Activated naive CD4-positive, alpha-beta T cell treated with anti-CD3 and anti-CD28 coated beads, Interleukin-2, amount 10 ng/mL, durations not matched to agents 7 days and 5 days (primary cell): ENCODE measurements around the gene DPP6.

ENCODE experiments used
- CTCF ChIA-PET: fragments of 350-600 bp; sonication (Branson Sonifier 250); formaldehyde crosslinking; loops from one replicate; lab custom pipeline; 2021; ENCODE audit warnings: antibody characterized with exemption; lab: Charles Lee
- DNase-seq: peaks from one replicate; pipeline ENCODE4 v3.0.0-alpha.2; 2020
- H3K27ac Mint-ChIP-seq: one replicate; pipeline ENCODE4 v1.8.0; 2021; ENCODE audit warnings: mild to moderate bottlenecking, moderate library complexity, mixed read lengths
- H3K27me3 Mint-ChIP-seq: one replicate; pipeline ENCODE4 v1.8.0; 2021; ENCODE audit warnings: mild to moderate bottlenecking, mixed read lengths
- H3K36me3 Mint-ChIP-seq: one replicate; pipeline ENCODE4 v1.8.0; 2021; ENCODE audit warnings: mixed read lengths
- H3K4me1 Mint-ChIP-seq: one replicate; pipeline ENCODE4 v1.8.0; 2021; ENCODE audit warnings: mixed read lengths
- H3K4me3 Mint-ChIP-seq: one replicate; pipeline ENCODE4 v1.8.0; 2021; ENCODE audit warnings: mild to moderate bottlenecking, moderate library complexity, mixed read lengths
- H3K9me3 Mint-ChIP-seq: one replicate; pipeline ENCODE4 v1.8.0; 2021; ENCODE audit warnings: mixed read lengths

Gene DPP6

GRCh38 chr7:154200241-154200640 is 148.0 kb downstream of the DPP6 start:
- CTCF ChIA-PET, result no interaction called here
- Mint-ChIP-seq H3K36me3 (no peaks in the 10 kb centered on the region), H3K27me3 (no peaks in the 10 kb centered on the region), H3K4me1 (no peaks in the 10 kb centered on the region), H3K4me3 (no peak overlapping the region), H3K27ac (no peak overlapping the region), H3K9me3 (peaks cover 13% of the 10 kb centered on the region)
- no peak for DNase-seq

GRCh38 chr7:154202002-154202401 is 149.8 kb downstream of the DPP6 start:
- H3K4me1 Mint-ChIP-seq, result no peaks in the 10 kb centered on the region
- H3K27me3 Mint-ChIP-seq, result no peaks in the 10 kb centered on the region
- CTCF ChIA-PET, result no interaction called here
- peaks cover 16% of the 10 kb centered on the region for H3K9me3 Mint-ChIP-seq
- no peak overlapping the region for H3K27ac Mint-ChIP-seq
- H3K4me3 Mint-ChIP-seq, result no peak overlapping the region
- DNase-seq, result no peak
- H3K36me3 Mint-ChIP-seq, result no peaks in the 10 kb centered on the region

- no peak overlapping the region for H3K4me3 Mint-ChIP-seq
- CTCF ChIA-PET, result no interaction called here
- H3K27ac Mint-ChIP-seq, result no peak overlapping the region
- H3K36me3 Mint-ChIP-seq, result no peaks in the 10 kb centered on the region
- no peaks in the 10 kb centered on the region for H3K27me3 Mint-ChIP-seq
- H3K4me1 Mint-ChIP-seq, result no peaks in the 10 kb centered on the region
- no peak for DNase-seq
- H3K9me3 Mint-ChIP-seq, result peaks cover 16% of the 10 kb centered on the region
Measured at GRCh38 chr7:154204046-154204445, 151.8 kb downstream of the DPP6 start.

GRCh38 chr7:154212861-154213260 is 160.7 kb downstream of the DPP6 start:
- no peak overlapping the region for H3K27ac Mint-ChIP-seq
- H3K36me3 Mint-ChIP-seq, result no peaks in the 10 kb centered on the region
- CTCF ChIA-PET, result no interaction called here
- DNase-seq, result no peak
- peaks cover 14% of the 10 kb centered on the region for H3K9me3 Mint-ChIP-seq
- no peak overlapping the region for H3K4me3 Mint-ChIP-seq
- H3K27me3 Mint-ChIP-seq, result no peaks in the 10 kb centered on the region
- no peaks in the 10 kb centered on the region for H3K4me1 Mint-ChIP-seq

- Mint-ChIP-seq H3K4me3 (no peak overlapping the region), H3K27ac (no peak overlapping the region)
- no peak for DNase-seq
Measured at GRCh38 chr7:154217688-154218340, 165.6 kb downstream of the DPP6 start.

GRCh38 chr7:154231732-154232131 is 179.5 kb downstream of the DPP6 start:
- H3K4me1 Mint-ChIP-seq, result no peaks in the 10 kb centered on the region
- no peak overlapping the region for H3K27ac Mint-ChIP-seq
- H3K36me3 Mint-ChIP-seq, result no peaks in the 10 kb centered on the region
- no peak for DNase-seq
- no peak overlapping the region for H3K4me3 Mint-ChIP-seq
- CTCF ChIA-PET, result no interaction called here
- no peaks in the 10 kb centered on the region for H3K27me3 Mint-ChIP-seq
- H3K9me3 Mint-ChIP-seq, result peaks cover 11% of the 10 kb centered on the region

More at GRCh38 chr7:154217688-154218340, 165.6 kb downstream of the DPP6 start:
- Mint-ChIP-seq H3K27me3 (no peaks in the 10 kb centered on the region), H3K4me1 (no peaks in the 10 kb centered on the region), H3K36me3 (no peaks in the 10 kb centered on the region), H3K9me3 (peaks cover 7% of the 10 kb centered on the region)
- CTCF ChIA-PET, result no interaction called here

GRCh38 chr7:154232700-154233099 is 180.5 kb downstream of the DPP6 start:
- no peak for DNase-seq

GRCh38 chr7:154241988-154242387 is 189.8 kb downstream of the DPP6 start:
- H3K27ac Mint-ChIP-seq, result no peak overlapping the region
- H3K4me1 Mint-ChIP-seq, result no peaks in the 10 kb centered on the region
- no peak for DNase-seq
- H3K27me3 Mint-ChIP-seq, result no peaks in the 10 kb centered on the region
- H3K9me3 Mint-ChIP-seq, result peaks cover 13% of the 10 kb centered on the region
- H3K36me3 Mint-ChIP-seq, result no peaks in the 10 kb centered on the region
- no peak overlapping the region for H3K4me3 Mint-ChIP-seq
- CTCF ChIA-PET, result no interaction called here

More at GRCh38 chr7:154232700-154233099, 180.5 kb downstream of the DPP6 start:
- no peak overlapping the region for H3K4me3 Mint-ChIP-seq
- peaks cover 9% of the 10 kb centered on the region for H3K9me3 Mint-ChIP-seq
- H3K4me1 Mint-ChIP-seq, result no peaks in the 10 kb centered on the region
- no peaks in the 10 kb centered on the region for H3K27me3 Mint-ChIP-seq
- no peaks in the 10 kb centered on the region for H3K36me3 Mint-ChIP-seq
- CTCF ChIA-PET, result no interaction called here
- H3K27ac Mint-ChIP-seq, result no peak overlapping the region

- no peak overlapping the region for H3K27ac Mint-ChIP-seq
- CTCF ChIA-PET, result no interaction called here
- H3K4me1 Mint-ChIP-seq, result no peaks in the 10 kb centered on the region
- H3K36me3 Mint-ChIP-seq, result no peaks in the 10 kb centered on the region
- DNase-seq, result no peak
- H3K9me3 Mint-ChIP-seq, result peaks cover 13% of the 10 kb centered on the region
- H3K4me3 Mint-ChIP-seq, result no peak overlapping the region
- no peaks in the 10 kb centered on the region for H3K27me3 Mint-ChIP-seq
Measured at GRCh38 chr7:154242709-154243108, 190.5 kb downstream of the DPP6 start.

GRCh38 chr7:154252046-154252445 is 199.8 kb downstream of the DPP6 start:
- H3K27ac Mint-ChIP-seq, result no peak overlapping the region
- no peaks in the 10 kb centered on the region for H3K27me3 Mint-ChIP-seq
- no peak for DNase-seq
- CTCF ChIA-PET, result no interaction called here
- no peaks in the 10 kb centered on the region for H3K4me1 Mint-ChIP-seq
- H3K4me3 Mint-ChIP-seq, result no peak overlapping the region
- H3K36me3 Mint-ChIP-seq, result no peaks in the 10 kb centered on the region
- no peaks in the 10 kb centered on the region for H3K9me3 Mint-ChIP-seq

GRCh38 chr7:154253810-154254209 is 201.6 kb downstream of the DPP6 start:
- H3K27me3 Mint-ChIP-seq, result no peaks in the 10 kb centered on the region
- no peak for DNase-seq
- no peak overlapping the region for H3K27ac Mint-ChIP-seq
- CTCF ChIA-PET, result no interaction called here
- no peaks in the 10 kb centered on the region for H3K4me1 Mint-ChIP-seq
- no peak overlapping the region for H3K4me3 Mint-ChIP-seq
- no peaks in the 10 kb centered on the region for H3K36me3 Mint-ChIP-seq
- H3K9me3 Mint-ChIP-seq, result no peaks in the 10 kb centered on the region

GRCh38 chr7:154255324-154255723 is 203.1 kb downstream of the DPP6 start:
- no peak for DNase-seq
- Mint-ChIP-seq H3K27ac (no peak overlapping the region), H3K27me3 (no peaks in the 10 kb centered on the region), H3K4me1 (no peaks in the 10 kb centered on the region), H3K36me3 (no peaks in the 10 kb centered on the region), H3K4me3 (no peak overlapping the region), H3K9me3 (peaks cover 4% of the 10 kb centered on the region)
- CTCF ChIA-PET, result no interaction called here

- Mint-ChIP-seq H3K4me1 (no peaks in the 10 kb centered on the region), H3K36me3 (no peaks in the 10 kb centered on the region), H3K27me3 (no peaks in the 10 kb centered on the region), H3K9me3 (peaks cover 4% of the 10 kb centered on the region), H3K4me3 (no peak overlapping the region), H3K27ac (no peak overlapping the region)
- DNase-seq, result no peak
- CTCF ChIA-PET, result no interaction called here
Measured at GRCh38 chr7:154256150-154256549, 204.0 kb downstream of the DPP6 start.

- no peak overlapping the region for H3K4me3 Mint-ChIP-seq
- no peaks in the 10 kb centered on the region for H3K27me3 Mint-ChIP-seq
- no peak overlapping the region for H3K27ac Mint-ChIP-seq
- H3K36me3 Mint-ChIP-seq, result no peaks in the 10 kb centered on the region
- CTCF ChIA-PET, result no interaction called here
- no peak for DNase-seq
- no peaks in the 10 kb centered on the region for H3K4me1 Mint-ChIP-seq
- peaks cover 4% of the 10 kb centered on the region for H3K9me3 Mint-ChIP-seq
Measured at GRCh38 chr7:154259396-154259795, 207.2 kb downstream of the DPP6 start.

GRCh38 chr7:154287356-154287755 is 235.2 kb downstream of the DPP6 start:
- Mint-ChIP-seq H3K9me3 (peaks cover 20% of the 10 kb centered on the region), H3K4me1 (no peaks in the 10 kb centered on the region), H3K27me3 (no peaks in the 10 kb centered on the region), H3K4me3 (no peak overlapping the region), H3K27ac (no peak overlapping the region), H3K36me3 (no peaks in the 10 kb centered on the region)
- no peak for DNase-seq
- CTCF ChIA-PET, result no interaction called here
